Measurements from ENCODE around the gene NDRG4.

The NDRG4 gene

DNA sequence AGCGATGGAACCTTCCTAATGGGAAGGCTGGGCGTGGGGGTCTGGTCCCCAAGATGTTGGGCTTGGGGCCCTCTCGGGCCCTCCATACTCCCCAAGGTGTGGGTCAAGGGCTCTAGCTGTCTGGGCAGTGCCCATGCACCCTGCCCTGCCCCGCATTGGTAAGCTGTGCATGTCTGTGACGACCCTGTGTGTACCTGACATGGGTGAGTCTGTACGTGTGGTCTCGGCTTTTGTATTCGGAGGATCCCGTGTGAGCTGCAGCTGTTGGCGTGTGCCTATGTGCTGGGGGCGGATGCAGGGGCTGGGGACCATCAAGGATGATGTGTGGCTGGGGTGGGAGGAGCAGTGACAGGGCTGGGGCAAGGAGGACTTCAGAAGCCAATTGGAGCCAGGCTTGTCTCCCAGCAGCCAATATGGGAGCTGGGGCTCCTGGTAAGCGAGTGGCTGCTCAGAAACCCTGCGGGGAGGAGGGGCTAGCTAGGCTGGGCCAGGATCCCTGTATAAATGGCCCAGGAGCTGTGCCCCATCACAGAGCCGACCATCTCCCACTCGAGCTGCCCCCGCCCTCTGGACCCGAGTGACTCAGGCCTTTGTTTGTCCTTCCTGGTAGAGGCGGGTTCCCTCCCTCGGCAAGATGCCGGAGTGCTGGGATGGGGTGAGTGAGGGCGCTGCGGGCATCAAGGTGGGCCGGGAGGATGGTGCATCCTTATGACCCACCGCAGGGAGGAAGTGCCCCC is at the start of gene NDRG4:
TSS of gene NDRG4 (plus strand) at position 529 of the 737 bp plus-strand sequence. CDS start at position 635, 106 bp downstream.
- peak; percentile 47 for DNase-seq (ENCODE audit: low read depth)

- DNase-seq (ENCODE audit: low read depth) = no peak
Measured at GRCh38 chr16:58450590-58450989, 49.4 kb upstream of the NDRG4 start.

DNA sequence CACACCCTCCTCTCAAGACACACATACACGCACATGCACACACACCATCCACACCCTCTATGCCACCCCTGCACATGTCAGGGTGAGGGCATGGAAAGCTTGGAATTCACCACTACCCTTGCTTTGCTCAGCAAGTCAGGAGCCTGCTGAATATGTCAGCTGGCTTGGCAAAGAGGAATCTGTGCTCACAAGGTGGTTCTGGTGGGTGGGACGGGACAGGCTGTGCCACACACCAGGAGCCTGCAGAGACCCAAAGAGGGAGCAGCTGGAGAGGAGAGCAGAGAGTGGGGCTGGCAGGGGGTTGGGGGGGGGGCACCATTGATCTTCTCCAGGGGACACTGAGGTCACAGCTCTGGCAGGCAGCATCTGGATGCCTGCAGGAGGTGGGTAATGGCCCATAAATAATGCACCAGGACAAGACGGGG is 48.7 kb upstream of the NDRG4 start:
- DNase-seq (ENCODE audit: low read depth) = no peak

- peak; percentile 65 for DNase-seq (ENCODE audit: low read depth)
Measured at GRCh38 chr16:58451945-58452401, 48.0 kb upstream of the NDRG4 start.

DNA sequence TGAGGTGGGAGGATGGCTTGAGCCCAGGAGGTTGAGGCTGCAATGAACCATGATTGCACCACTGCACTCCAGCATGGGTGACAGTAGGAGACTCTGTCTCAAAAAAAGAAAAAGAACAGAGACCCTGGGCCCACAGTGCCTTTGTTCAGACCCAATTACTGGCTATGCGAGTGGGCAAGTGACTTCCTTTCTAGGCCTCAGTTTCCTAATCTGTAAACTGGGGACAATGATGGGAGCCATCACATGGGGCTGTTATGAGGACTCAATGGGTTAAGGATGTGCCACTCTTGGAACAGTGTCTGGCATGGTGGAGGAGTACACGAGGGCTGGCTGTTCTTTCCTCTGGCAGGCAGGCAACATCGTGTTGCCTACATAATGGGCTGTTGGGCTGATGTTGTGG is 47.3 kb upstream of the NDRG4 start:
- DNase-seq (ENCODE audit: low read depth) = no peak

GRCh38 chr16:58454178-58454577 is 45.8 kb upstream of the NDRG4 start:
- DNase-seq (ENCODE audit: low read depth) = no peak

GRCh38 chr16:58454856-58455255 is 45.1 kb upstream of the NDRG4 start:
- no peak for DNase-seq (ENCODE audit: low read depth)

GRCh38 chr16:58455750-58456149 is 44.2 kb upstream of the NDRG4 start:
- no peak for DNase-seq (ENCODE audit: low read depth)

DNA sequence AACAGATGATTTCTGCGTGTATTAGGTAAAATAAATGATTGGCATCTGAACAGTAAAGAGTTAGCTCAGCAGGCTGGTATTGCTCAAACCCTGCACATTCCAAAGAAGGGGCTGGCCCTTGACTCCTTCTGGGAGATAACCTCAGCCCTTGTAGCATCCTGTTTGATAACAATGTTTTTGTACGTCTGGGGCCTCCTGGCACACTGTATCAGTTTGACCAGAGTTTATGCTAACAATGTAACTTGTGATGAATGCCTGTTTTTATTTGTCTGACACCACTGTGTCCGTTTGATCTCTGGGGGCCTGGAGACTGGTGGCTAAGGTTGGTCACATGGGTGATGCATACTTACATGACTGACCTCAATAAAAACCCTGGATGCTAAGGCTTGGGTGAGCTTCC is 43.8 kb upstream of the NDRG4 start:
- no peak for DNase-seq (ENCODE audit: low read depth)

GRCh38 chr16:58458606-58459343 is 41.2 kb upstream of the NDRG4 start:
- DNase-seq (ENCODE audit: low read depth) = no peak

DNA sequence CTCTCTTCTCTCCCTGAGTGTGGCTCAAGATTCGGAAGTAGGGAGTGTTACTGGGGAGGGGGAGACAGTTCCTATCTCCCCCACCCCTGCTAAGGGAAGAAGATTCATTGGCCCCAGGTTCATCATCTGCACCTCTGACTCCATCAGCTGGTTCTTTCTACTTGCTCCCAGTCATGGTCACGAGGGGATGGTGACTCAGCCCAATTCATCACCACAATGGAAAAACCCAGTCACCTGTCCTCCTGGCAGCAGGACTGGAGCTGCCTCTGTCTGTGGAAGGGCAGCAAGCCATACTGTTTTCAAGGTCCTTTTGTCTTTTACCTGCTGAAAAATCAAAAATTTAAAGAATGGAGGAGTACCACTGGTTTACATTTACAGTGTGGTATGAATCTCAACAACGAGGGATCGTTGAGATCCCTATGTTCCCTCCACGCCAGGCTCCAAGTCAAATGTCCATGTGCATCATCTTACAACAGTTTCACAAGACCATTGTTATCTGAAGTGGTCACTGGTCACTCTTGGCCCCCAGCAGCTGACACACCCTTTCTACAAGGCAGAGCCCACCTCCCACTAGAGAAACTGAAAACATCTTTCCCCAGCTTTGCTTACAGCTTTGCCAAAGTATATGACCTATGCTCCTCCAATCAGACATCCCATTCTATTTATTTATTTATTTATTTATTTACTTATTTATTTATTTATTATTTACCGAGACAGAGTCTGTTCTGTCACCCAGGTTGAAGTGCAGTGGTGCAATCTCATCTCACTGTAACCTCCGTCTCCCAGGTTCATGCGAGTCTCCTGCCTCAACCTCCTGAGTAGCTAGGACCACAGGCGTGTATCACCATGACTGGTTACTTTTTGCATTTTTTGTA is 40.4 kb upstream of the NDRG4 start:
- DNase-seq (ENCODE audit: low read depth) = peak; percentile 56

DNA sequence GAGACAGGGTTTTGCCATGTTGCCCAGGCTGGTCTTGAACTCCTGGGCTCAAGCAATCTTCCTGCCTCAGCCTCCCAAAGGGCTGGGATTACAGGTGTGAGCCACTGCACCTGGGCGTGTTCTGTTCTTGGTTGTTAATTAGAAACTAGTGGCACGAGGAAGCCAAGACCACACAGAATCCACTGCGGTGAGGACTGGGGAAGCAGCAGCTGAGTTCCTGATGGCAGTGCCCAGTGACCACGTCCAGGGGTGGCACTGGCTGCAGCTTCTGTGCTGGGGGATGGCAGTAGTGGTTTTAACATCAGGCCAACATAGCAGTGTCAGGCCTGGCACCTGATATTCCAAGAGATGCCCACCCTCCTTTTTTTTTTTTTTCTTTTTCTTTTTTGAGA is 39.7 kb upstream of the NDRG4 start:
- DNase-seq (ENCODE audit: low read depth) = no peak

DNA sequence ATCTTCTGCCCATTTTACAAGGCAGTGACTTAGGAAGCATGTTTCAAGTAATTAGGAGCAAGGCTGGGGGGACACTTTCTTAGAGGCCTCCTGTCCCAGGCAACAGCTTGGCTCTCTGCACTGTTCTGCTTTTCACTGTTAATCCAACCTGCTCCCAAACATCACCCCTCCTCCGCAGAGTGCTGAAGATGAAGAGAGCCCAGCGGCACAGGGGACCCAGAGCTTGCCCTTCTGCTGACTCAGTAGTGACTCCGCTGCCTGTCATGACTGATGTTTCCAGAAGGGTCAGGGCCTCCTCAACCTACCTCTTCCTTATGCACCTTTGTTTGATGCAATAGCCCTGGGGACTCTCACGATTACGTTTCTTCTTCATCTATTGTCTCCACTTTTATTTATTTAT is 38.9 kb upstream of the NDRG4 start:
- no peak for DNase-seq (ENCODE audit: low read depth)

GRCh38 chr16:58461640-58462039 is 38.3 kb upstream of the NDRG4 start:
- no peak for DNase-seq (ENCODE audit: low read depth)

GRCh38 chr16:58462089-58462488 is 37.9 kb upstream of the NDRG4 start:
- DNase-seq (ENCODE audit: low read depth) = no peak

DNA sequence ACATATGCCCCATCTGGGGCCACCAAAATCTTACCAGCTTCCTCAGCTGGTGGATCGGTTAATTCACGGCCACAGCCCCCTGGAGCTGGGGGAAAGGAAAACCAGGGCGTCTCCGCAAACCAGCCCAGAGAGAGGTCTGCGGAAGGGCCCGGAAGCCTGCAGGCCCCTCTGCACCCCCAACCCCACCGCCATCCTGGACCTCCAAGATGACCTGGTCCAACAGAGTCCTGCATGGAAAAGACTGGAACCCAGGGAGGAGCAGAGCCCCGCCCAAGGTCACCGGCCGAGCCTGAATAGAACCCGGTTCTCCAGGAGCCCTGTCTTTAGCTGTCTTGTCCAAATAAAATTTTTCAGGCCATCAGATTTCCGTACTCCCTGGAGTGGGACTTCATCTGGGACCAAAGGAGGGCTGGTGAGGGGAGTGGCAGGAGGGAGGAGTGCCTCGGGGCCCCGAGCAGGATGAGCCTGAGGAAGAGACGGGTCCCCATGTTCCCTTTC is 37.4 kb upstream of the NDRG4 start:
- no peak for DNase-seq (ENCODE audit: low read depth)

DNA sequence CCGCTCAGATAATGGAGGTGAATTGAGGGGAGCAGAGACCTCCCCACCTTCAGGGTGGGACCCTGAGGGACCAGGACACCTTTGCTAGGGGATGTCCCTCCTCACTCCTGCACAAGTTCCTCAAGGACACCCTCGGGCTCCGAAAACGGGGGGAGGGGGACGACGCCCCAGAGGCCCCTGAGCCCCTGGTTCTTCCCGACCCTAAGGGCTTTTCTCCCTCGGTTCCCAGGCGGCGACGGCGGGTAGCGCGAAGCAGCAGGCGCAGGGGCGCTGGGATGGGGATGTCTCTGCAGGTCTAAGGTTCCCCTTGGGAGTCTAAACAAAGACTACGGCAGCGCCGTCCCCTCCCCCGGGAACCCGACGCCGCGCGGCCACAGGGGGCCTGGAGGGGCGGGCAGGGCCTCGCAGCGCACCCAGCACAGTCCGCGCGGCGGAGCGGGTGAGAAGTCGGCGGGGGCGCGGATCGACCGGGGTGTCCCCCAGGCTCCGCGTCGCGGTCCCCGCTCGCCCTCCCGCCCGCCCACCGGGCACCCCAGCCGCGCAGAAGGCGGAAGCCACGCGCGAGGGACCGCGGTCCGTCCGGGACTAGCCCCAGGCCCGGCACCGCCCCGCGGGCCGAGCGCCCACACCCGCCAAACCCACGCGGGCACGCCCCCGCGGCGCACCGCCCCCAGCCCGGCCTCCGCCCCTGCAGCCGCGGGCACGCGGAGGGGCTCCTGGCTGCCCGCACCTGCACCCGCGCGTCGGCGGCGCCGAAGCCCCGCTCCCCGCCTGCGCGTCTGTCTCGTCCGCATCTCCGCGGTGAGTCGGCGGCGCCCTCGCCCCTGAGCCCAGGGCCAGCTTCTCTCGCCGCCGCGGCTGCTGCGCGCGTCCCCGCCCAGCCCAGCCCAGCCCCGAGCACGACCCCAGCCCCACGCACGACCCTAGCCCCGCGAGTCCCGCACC is 36.7 kb upstream of the NDRG4 start:
- DNase-seq (ENCODE audit: low read depth) = no peak

GRCh38 chr16:58464047-58464915 is 35.7 kb upstream of the NDRG4 start:
- DNase-seq (ENCODE audit: low read depth) = no peak

DNA sequence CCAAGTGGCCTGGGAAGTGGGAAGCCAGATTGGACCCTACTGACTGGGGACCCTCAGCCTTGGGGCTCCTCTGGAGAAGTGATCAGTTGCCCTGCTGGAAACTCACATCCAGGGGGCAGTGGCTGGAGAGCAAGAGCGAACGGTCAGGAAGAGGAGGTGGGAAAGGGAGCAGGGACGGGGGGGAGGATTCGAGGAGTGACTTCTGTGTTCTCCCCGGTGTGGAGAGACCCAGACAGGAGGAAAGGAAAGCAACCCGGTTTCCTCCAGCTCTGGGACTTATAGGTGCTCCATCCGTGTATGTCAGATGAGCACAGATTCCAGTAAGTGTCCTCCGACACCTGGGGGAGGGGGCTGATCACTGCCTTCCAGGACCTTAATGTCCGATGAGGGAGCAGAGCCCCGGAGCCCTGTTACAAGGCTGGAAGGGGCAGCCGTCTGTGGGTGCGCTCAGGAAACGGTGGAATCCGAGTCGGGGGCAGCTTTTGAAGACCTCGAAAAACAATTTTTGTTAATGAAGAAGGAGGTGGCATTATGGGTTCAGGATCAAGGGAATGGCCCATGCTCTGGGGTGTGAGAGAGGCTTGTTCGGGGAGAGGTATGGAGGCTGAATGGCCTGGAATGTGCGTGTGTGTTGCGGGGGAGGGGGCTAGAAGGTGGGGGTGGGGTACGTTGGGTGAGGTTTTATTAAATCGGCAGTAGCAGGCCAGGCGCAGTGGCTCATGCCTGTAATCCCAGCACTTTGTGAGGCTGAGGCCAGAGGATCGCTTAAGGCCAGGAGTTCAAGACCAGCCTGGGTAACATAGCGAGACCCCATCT is 34.8 kb upstream of the NDRG4 start:
- DNase-seq (ENCODE audit: low read depth) = no peak

All from HS-5 (cell line).